K562 (cell line): ENCODE results near the gene HMGCL. TPM values are rescaled to one million over a fixed set of nuclear protein-coding genes. Genes with fewer than 3 reads are reported as not detected.

Experiments
- ARNT ChIP-seq, 2 experiments: fragments of 450-650 bp; IDR thresholded peaks; 2 replicates each; pipeline ENCODE4 v1.6.1; 2016; ENCODE audit warnings: mild to moderate bottlenecking in 1 of 2
- BRF1 ChIP-seq: IDR thresholded peaks from 3 replicates; pipeline ENCODE4 v1.6.1; 2011; ENCODE audit warnings: borderline replicate concordance, mild to moderate bottlenecking; ENCODE audit not compliant: insufficient read length; ENCODE audit errors: extremely low read depth
- COPS2 ChIP-seq: fragments of 450-650 bp; conservative IDR thresholded peaks from 2 replicates; pipeline ENCODE4 v1.6.1; 2016; ENCODE audit warnings: mild to moderate bottlenecking, moderate library complexity
- GATAD2A ChIP-seq: fragments of 450-650 bp; IDR thresholded peaks from 2 replicates; pipeline ENCODE4 v1.6.1; 2017
- KDM2B ChIP-seq: fragments of 250-450 bp; sonication (Bioruptor Pico); IDR thresholded peaks from 2 replicates; pipeline ENCODE4 v1.8.0; 2021; ENCODE audit warnings: mild to moderate bottlenecking, moderate library complexity
- MLX ChIP-seq, 2 experiments: fragments of 450-650 bp in 1 of 2; sonication (generic) in 1 of 2; formaldehyde crosslinking; conservative IDR thresholded peaks; 2 replicates each; pipeline versions ENCODE4 v1.4.0 to v1.8.1; 2020 to 2022; ENCODE audit warnings: mild to moderate bottlenecking in 1 of 2, missing genetic modification reagents in 1 of 2
- NR2C2 ChIP-seq, 2 experiments: fragments of 200-800 bp in 1 of 2; sonication (Bioruptor generic) in 1 of 2; sonication (generic) in 1 of 2; formaldehyde crosslinking in 1 of 2; IDR thresholded peaks; 2 replicates each; pipeline versions ENCODE4 v1.6.1 to v1.8.0; 2016 to 2022; ENCODE audit warnings: mild to moderate bottlenecking in 1 of 2, missing compliant biosample characterization in 1 of 2, missing genetic modification characterization in 1 of 2, missing genetic modification reagents in 1 of 2
- RBM15 ChIP-seq: fragments of 200-400 bp; formaldehyde crosslinking; IDR thresholded peaks from 2 replicates; pipeline ENCODE4 v1.6.1; 2018; ENCODE audit warnings: mild to moderate bottlenecking, low read length, moderate library complexity; ENCODE audit not compliant: insufficient read depth
- SLC30A9 ChIP-seq: fragments of 250-450 bp; sonication (Bioruptor Pico); IDR thresholded peaks from 2 replicates; pipeline ENCODE4 v1.8.0; 2022; ENCODE audit warnings: mild to moderate bottlenecking, moderate library complexity
- TAF1 ChIP-seq: IDR thresholded peaks from 2 replicates; pipeline ENCODE4 v1.6.1; 2011; ENCODE audit warnings: mild to moderate bottlenecking, low read length, moderate library complexity; ENCODE audit not compliant: insufficient read depth, control insufficient read depth, severe bottlenecking; ENCODE audit errors: extremely low read depth
- TOE1 ChIP-seq, 2 experiments: fragments of 450-650 bp in 1 of 2; sonication (generic) in 1 of 2; formaldehyde crosslinking in 1 of 2; IDR thresholded peaks; 2 replicates each; pipeline versions ENCODE4 v1.7.1 to v1.8.0; 2016 to 2022; ENCODE audit warnings: borderline replicate concordance in 2 of 2, mild to moderate bottlenecking in 2 of 2, antibody characterized with exemption in 1 of 2, inconsistent platforms in 1 of 2, low read depth in 1 of 2, missing genetic modification reagents in 1 of 2, moderate library complexity in 1 of 2
- ZEB2 ChIP-seq: fragments of 450-650 bp; IDR thresholded peaks from 2 replicates; pipeline ENCODE4 v1.6.1; 2016
- ZNF707 ChIP-seq: fragments of 250-450 bp; sonication (Bioruptor Pico); conservative IDR thresholded peaks from 2 replicates; pipeline ENCODE4 v1.8.0; 2022; ENCODE audit warnings: inconsistent platforms, mild to moderate bottlenecking, moderate library complexity
- polyA plus RNA-seq, 8 experiments: library from polyadenylated mRNA; depleted of rRNA in 4 of 8; stranded (reverse) in 5 of 8; unstranded in 3 of 8; fragments of >200 nt; fragmentation: Nextera tagmentation in 2 of 8; fragmentation: Illumina TruSeq in 1 of 8; extraction: Ambion mirVana in 2 of 8; extraction: Trizol in 1 of 8; gene quantifications; 2 replicates each; pipeline versions ENCODE4 v1.2.1 to v1.2.3, GENCODE V29; 2011 to 2014; ENCODE audit warnings: inconsistent platforms in 1 of 8, missing spikeins in 1 of 8
- total RNA-seq, 7 experiments: library from RNA; depleted of rRNA in 6 of 7; stranded (reverse); fragments of >200 nt in 6 of 7; fragmentation: Illumina TruSeq in 2 of 7; extraction: Trizol in 2 of 7; gene quantifications; 2 replicates each; pipeline versions ENCODE4 v1.2.1 to v1.2.3, GENCODE V29; 2011 to 2021; ENCODE audit warnings: low replicate concordance in 1 of 7
- TF ChIP-seq, protein P1 (sequence below): fragments of 250-450 bp; sonication (Bioruptor Pico); IDR thresholded peaks from 2 replicates; pipeline ENCODE4 v1.8.0; 2022; ENCODE audit warnings: inconsistent platforms
- TF ChIP-seq, protein P2 (sequence below): fragments of 250-450 bp; sonication (Bioruptor Pico); IDR thresholded peaks from 2 replicates; pipeline ENCODE4 v1.8.0; 2021; ENCODE audit warnings: borderline replicate concordance, mild to moderate bottlenecking, moderate library complexity; ENCODE audit not compliant: poor library complexity, severe bottlenecking

The HMGCL gene
- total and polyA plus RNA-seq, 9 of the 15 experiments (the other 6 are each of a cell fraction or from before 2014, with no cell fraction given) = 18.0 to 82.2 (median 24.2) TPM

- TF ChIP-seq ZNF707 (CRISPR knock-in tag) = no peak
- TF ChIP-seq, protein P1, sequence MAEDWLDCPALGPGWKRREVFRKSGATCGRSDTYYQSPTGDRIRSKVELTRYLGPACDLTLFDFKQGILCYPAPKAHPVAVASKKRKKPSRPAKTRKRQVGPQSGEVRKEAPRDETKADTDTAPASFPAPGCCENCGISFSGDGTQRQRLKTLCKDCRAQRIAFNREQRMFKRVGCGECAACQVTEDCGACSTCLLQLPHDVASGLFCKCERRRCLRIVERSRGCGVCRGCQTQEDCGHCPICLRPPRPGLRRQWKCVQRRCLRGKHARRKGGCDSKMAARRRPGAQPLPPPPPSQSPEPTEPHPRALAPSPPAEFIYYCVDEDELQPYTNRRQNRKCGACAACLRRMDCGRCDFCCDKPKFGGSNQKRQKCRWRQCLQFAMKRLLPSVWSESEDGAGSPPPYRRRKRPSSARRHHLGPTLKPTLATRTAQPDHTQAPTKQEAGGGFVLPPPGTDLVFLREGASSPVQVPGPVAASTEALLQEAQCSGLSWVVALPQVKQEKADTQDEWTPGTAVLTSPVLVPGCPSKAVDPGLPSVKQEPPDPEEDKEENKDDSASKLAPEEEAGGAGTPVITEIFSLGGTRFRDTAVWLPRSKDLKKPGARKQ (CRISPR knock-in tag) = no peak
- TF ChIP-seq COPS2 = no peak
- no peak for TF ChIP-seq MLX (CRISPR knock-in tag; conservative IDR thresholded peaks at IDR 0.05)
- TF ChIP-seq, protein P2, sequence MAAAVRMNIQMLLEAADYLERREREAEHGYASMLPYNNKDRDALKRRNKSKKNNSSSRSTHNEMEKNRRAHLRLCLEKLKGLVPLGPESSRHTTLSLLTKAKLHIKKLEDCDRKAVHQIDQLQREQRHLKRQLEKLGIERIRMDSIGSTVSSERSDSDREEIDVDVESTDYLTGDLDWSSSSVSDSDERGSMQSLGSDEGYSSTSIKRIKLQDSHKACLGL (CRISPR knock-in tag) = peak; percentile 63
- peak; percentile 93 for TF ChIP-seq ZEB2
- no peak for TF ChIP-seq BRF1
- no peak for TF ChIP-seq RBM15
- TF ChIP-seq TOE1 (IDR thresholded peaks at IDR 0.05; ENCODE audit: borderline replicate concordance) = no peak; the same call in none of the 2 replicates
- TF ChIP-seq TOE1 (CRISPR knock-in tag; IDR thresholded peaks at IDR 0.05; ENCODE audit: borderline replicate concordance, low read depth) = 0 out of 2 replicates have a peak, but pooled peaks have one; percentile 21
- peak; percentile 77; the same call in 1 of the 2 replicates for TF ChIP-seq NR2C2 (CRISPR knock-in tag; IDR thresholded peaks at IDR 0.05)
- TF ChIP-seq NR2C2 (tag; IDR thresholded peaks at IDR 0.05) = peak; percentile 97
- peak; percentile 78; the same call in 1 of the 2 replicates for TF ChIP-seq KDM2B (CRISPR knock-in tag)
- TF ChIP-seq TAF1 = peak; percentile 83
- 0 out of 2 replicates have a peak, but pooled peaks have one; percentile 31 for TF ChIP-seq GATAD2A
- TF ChIP-seq SLC30A9 (CRISPR knock-in tag) = no peak
- TF ChIP-seq ARNT (IDR thresholded peaks at IDR 0.05) = peak; percentile 93 to 94; a peak in 3 of 4 replicates
Measured at GRCh38 chr1:23777979-23778814, 47.0 kb downstream of the HMGCL start, which contains the start of gene PITHD1 (continued).
